ENCODE data around the gene ZNF804A.
A peak's percentile ranks its signal among the peaks of the same experiment; 100 is the strongest.

Gene ZNF804A

DNA sequence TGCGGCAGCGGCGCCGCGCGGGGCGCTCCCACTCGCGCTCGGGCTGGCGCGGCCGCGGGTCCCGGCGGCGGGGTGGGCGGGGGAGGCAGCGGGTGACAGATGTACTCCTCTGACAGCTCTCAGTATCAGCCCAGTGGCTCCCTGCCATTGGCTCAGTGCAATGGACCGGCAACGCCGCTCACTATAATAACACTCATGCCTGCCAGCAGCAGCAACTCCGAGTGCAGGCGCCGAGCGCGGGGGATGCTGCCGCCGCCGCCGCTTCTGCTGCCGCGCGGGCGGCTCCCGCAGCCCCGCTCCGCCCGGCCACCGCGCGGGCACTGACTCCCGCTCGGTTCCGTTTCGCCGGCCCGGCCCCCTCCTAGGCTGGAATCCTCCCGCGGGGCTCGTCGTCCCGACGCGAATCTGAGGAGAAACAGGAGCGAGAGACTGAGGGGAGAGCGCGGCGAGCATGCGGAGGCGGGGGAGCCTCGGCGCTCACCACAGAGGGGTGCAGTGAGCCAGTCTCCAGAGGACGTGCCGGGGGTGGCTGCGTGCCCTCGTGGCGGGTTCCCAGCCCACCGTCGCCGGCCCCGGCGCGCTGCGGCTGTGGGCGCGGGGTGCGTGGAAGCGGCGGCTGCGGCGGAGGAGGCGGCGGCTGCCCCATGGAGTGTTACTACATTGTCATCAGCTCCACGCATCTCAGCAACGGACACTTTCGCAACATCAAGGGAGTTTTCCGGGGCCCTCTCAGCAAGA lies at the start of gene ZNF804A:
ZNF804A (plus strand) TSS at position 214 of the 738 bp plus-strand sequence; CDS start at position 645, 431 bp downstream.
- DNase-seq, result peak; percentile 60 to 85 (median 79)

DNA sequence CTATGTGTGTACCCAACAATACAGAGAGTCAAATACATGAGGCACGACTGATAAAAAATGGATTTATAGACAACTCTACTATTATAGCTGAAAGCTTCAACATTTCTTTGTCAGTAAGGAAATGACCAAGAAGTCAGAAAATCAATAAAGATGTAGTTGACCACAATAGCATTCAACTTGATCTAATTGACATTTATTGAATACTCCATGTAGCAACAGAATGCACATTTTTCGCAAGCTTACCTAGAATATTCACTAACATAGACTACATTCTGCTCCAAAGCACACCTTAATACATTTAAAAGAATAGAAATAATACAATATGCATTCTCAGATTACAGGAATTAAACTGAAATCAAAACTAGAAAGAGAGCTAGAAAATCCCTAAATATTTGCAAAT lies 49.2 kb upstream of the ZNF804A start:
- DNase-seq, result no peak

DNA sequence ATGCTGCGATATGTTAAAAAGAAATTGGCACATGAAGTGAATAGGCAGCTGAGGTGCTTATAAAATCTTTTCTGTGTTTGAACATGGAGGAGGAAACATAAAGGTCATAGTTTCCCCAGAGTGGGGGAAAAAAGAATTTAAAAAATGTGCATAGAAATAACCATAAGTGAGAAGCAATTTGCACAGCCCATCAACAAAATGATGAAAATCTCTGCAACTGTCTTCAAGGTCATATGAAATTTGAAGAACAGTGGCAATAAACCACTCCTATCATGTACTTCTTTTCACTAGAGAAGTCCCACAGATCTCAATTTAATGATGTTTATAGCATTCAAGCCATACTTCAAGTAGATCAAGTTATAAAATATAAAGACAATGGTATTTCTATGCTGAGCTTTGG lies 46.7 kb upstream of the ZNF804A start:
- no peak for DNase-seq

DNA sequence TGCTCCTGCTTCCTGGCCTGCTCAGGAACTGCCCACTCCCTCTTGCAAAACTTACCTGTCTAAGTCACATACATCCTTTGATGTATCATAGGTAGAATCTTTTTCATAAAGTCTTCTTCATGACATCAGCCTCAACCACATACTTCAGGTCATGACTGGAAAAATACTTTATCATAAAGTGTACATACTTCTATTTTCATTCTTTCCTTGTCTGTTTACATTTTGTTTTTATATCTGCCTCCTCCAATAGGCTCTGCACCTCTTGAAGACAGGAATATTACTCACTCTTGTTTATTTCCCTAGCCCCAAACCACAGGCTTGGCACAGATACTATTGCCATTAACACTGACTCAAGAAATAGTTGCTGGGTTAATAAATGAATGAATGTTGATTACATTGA lies 43.6 kb upstream of the ZNF804A start:
- no peak for DNase-seq

DNA sequence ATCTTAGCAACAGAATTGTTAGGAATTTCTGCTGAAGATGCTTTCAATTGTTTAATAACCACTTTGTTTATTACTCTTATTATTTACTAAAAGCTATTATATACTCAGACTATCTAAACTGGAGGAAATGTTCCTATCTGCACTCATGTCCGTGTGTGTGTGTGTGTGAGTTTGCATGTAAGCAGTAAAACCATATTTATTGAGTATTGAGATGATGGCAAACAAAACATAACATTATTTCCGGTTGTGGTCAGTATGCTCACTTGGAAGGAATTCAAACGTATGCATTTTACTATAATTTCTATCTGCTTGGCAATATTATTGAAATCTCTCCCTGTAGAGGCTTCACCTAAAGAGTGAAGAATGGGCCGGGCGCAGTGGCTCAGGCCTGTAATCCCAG lies 43.0 kb upstream of the ZNF804A start:
- no peak for DNase-seq

DNA sequence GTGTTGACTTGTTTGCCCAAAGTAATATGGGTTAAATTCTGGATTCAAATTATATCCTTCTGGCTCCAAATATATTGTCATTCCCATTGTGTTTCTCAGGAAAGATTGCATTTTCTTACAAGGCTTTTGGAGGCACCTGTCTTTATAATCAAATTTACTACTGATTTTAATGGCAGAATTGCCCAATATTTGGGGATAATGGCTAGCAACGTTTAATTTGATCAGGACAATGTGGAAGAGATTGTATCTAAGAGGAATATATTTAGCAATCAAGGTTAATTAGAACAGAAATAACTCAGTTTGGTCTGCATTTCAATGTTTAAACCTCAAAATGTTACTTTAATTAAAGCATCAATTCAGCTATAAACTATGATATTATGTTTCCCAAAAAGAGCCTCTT lies 41.7 kb upstream of the ZNF804A start:
- no peak for DNase-seq

DNA sequence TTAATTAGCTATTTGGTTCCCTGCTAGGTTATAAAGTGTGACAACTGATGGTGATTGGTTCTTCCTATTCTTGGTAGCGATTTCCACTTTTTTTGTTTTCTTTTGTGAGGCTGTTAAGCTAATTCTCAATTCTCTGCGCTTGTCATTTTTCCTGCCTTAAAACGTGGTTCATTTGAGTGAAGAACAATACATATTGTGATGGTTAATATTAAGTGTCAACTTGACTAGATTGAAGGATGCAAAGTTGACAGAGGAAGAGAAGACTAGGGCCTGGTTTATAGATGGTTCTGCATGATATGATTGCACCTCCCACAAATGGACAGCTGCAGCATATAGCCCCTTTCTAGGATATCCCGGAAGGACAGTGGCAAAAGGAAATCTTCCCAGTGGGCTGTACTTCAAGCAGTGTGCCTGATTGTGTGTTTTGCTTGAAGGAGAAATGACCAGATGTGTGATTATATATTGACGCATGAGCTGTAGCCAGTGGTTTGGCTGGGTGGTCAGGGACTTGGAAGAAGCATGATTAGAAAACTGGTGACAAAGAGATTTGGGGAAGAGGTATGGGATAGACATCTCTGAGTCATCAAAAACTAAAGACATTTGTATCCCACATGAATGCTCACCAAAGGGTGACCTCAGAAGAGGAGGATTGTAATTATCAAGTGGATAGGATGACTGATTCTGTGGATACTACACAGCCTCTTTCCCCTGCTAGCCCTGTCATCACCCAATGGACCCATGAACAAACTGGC lies 39.4 kb upstream of the ZNF804A start:
- no peak for DNase-seq

DNA sequence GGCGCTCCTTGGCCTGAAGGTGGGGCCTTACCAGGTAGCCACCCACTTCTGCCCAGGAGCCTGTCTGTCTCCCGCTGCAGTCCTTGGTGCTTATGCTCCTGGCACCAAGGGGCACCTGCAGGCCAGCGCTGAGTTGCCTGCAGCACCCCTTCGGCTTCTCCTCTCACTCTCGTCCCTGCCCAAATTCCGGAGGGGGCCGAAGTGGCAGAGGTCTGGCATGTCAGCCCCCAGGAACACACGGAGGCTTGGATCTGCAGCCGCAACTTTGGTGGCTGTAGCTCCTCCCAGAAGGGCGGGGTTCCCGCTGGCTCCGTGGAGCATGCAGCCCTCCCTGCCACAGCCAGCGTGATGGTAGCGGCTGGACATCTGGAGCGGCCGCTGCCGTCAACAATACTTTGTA lies 37.7 kb upstream of the ZNF804A start:
- no peak for DNase-seq

DNA sequence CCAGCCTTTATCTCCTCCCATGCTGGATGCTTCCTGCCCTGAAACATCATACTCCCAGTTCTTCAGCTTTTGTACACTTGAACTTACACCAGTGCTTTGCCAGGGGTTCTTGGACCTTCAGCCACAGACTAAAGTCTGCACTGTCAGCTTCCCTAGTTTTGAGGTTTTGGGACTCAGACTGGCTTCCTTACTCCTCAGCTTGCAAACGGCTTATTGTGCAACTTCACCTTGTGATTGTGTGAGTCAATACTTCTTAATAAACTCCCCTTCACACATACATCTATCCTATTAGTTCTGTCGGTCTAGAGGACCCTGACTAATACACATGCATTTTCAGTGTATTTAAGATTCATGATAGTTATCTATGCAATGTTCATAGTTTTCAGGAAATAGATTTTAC lies 35.8 kb upstream of the ZNF804A start:
- no peak for DNase-seq

DNA sequence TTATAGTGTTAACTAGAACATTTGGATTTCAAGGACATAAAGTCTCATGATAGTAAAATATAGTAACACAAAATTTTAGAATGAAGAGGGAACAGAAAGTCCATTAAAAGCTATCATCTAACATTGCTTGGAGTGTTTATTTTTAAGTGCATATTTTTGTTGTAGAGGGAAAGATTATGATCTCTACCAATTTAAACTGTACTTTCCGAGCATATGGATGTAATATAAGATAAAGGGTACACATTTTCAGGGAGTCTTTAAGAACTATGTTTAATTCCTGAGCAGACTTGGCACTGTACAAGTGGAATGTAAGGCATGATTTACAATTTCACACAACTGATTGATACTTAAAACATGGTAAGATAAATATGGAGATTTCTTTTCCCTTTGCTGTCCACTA lies 34.2 kb upstream of the ZNF804A start:
- DNase-seq, result no peak

DNA sequence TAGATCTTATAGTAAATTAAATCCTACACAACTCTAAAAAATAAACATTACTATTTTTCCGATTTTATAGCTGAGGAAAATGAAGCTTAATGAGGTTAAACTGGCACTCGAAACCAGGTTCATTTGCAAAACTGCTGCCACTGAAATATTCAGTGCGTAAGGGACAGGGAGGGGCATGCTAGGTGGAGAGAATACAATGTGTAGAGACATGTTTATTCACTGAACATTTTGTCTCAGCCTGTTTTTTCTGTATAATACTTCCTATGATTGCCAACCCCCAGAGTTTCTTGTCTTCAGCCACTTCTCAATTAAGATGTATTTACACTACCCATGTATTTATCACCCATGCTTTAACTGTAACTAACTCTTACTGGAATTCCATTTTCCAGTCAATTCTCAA lies 31.6 kb upstream of the ZNF804A start:
- no peak for DNase-seq

DNA sequence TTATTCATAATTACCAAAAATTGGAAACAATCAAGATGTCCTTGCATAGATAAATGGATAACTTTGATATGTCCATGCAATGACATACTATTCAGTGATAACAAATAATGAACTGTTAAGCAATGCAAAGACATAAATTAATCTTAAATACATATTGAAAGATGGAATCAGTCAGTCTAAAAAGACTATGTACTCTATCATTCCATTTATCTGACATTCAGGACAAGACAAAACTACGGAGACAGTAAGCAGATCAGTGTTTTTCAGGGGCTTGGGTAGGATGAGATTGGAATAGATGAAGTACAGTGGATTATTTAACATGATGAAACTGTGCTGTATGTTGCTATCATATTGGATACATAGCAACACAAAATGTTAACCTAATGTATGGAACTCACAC lies 21.3 kb upstream of the ZNF804A start:
- DNase-seq, result no peak

DNA sequence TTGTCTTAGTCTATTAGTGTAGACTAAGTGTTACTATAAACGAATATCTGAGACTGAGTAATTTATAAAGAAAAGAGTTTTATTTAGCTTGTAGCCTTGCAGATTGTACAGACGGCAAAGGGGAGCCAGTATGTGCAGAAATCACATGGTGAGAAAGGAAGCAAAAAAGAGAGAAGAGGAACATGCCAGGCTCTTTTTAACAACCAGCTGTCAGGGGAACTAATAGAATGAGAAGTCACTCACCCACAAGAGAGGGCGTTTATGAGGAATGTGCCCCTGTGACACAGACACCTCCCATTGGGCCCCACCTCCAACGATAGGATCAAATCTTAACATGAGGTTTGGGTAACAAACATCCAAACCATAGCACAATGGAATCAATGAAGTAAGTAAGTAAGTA lies 20.6 kb upstream of the ZNF804A start:
- no peak for DNase-seq

DNA sequence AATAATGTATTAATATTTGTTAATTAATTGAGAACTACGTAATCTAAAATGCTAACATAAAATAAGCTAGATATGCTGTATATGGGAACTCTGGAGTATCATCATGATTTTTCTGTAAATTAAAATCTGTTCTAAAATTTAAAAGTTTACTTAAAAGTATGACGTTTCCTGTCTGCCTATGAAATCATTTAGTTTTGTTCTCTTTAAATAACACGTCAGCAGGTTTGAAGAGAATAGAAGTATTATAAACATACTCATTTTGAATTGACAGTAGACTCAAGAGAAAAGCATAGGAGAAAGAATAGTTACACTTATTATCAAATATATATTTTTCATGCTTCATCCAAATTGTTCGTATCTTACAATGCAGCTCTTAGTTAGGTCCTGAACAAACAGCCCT lies 19.1 kb upstream of the ZNF804A start:
- DNase-seq, result no peak

DNA sequence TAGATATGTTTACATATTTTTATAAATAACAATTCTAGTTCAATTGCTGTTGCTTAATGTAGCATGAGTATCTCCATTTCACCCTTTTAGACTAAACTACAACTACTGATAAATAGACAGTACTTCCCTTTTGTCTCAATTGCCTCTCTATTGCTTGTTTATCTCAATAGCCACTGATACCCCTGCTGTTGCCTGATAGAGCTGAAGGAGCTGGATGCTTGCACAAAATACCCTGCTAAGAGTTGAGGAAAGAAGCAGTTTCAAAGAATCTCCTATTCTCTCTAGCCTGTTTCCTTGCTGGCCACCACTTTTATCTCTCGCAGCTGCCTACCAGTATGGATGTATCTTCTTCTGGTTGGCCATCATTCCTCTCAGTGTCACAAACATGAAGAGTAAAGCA lies 16.9 kb upstream of the ZNF804A start:
- no peak for DNase-seq

DNA sequence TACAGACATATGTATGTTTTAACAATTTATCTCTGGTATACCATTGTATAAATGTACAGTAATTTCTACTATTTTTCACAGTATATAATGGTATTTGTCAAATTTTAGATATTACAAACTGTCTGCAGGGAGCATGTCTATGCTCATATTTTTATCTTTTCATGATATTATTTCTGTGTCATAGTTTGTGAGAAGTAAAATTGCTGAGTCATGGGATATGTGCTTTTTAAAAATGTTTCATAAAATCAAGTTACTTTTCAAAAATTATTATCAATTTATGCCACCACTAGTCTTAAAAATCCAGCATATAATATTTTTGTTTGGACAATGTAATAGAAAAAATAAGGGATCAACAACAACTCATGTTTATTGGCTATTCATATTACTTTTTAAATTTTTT lies 9.1 kb upstream of the ZNF804A start:
- no peak for DNase-seq

DNA sequence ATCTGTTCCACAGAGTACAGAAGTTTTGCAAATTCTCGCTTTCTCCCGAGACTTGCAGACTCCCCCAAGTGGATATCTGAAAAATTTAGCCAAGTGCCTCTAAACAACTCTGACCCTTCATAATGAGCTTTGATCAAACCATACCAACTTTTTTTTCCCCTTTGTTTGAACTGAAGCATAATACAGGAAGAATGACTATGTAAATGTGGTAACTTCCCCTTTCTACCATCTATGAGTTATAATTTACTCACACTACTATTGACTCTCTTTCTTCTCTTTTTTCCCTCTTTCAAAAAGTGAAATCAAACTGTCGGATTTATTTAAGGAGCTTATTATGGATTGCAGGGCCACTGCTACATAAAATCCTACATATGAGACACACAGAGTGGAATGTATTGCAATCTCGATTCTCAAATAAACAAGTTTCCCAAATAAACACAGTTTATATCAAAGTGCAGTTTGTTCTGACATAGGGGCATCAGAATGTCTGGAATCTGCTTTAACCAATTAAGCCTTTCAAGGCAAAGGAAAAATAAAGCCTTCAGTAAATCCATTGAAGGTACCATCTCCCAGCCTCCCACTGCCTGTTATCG lies 1.4 kb upstream of the ZNF804A start:
- no peak for DNase-seq

DNA sequence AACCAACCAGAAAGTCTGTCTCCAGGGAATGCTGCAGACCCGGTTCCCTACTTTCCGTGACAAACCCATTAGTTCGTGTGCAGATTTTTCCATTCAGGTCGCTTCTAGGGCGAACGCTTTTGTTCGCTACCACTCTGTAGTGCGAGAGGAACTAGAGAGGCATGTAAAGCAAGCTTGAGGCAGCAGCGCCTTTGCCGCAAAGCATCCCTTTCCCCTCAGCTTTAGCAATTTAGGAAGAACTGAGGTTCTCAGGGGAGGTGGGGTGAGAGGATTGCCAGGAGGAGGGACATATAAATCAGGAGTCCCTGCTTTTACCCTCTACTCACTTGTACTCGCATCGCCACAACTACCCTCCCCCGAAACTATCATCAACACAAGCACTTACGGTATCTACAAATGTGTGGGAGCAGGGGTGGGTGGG lies 748 bp upstream of the ZNF804A start:
- peak in 1 of 3 experiments; percentile 50 for DNase-seq

DNA sequence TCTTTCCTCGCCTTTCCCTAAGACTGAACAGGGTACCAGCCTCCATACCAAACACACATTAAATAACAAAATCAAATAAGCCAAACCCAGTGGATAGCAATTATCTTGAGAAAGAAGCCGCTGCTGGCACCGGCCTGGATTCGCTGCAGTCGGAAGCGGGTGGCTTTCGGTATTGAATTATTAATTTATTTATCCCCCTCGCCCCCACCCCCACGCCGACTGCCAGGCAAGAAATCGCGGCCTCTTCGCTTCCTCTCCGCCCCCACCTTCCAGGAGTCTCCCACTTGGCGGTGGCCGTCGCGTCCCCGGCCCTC lies 370 bp upstream of the ZNF804A start:
- peak in 2 of 3 experiments; percentile 76 to 79 for DNase-seq

DNA sequence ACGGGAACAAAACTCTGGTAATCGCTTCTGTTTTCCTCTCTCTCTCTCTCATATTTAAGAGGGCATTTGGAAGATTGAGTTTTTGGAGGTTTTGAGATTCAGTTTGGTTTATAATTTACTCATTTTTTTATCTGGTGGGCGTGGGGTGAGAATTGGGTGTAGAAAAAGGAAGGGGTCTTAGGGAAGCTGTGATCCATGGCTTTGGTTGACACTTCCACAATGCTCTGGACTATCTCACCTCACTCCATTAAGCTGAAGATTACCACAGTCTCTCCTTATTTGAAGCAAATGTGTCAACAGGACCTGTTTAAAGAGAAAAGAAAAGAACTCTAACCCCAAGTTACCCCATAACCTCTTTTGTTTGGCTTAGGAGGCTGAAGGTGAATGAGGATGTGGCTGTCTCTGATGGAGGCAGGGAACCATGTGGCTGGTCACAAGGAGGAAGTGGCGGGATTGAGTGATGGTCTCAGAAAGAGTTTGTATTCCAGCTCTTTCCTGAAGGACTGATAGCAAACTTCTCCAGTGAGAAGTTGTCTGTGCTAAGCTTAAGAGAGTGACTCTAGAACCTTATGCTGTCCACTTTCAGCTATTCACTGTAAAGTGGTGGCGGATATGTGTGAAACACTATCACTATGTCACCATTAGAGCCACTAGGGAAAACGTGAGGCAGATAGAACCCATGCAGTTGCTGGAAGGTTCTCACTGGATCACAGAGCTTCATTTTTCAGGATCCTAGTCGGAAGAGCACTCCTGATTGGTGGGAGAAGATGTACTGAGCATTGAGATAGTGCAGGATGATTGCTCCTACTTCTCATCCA lies 934 bp downstream of the ZNF804A start:
- DNase-seq, result peak in 2 of 3 experiments; percentile 13 to 59

DNA sequence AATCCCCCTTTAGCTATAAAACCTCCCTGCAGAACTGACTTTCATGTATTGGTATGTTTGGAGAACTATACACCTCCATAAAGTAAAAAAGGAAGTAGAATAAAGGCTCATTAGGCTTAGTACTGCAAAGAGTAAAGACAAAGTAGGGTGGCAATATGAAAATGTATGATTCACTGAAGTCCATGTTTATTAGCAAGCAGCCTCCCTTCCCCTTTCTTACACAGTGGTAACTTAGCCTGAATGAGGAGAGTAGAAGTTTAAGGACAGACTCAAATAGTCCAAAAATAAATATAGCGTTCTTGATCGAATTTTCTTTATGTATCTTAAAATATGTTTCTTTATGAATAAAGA lies 1.5 kb downstream of the ZNF804A start:
- DNase-seq, result no peak

DNA sequence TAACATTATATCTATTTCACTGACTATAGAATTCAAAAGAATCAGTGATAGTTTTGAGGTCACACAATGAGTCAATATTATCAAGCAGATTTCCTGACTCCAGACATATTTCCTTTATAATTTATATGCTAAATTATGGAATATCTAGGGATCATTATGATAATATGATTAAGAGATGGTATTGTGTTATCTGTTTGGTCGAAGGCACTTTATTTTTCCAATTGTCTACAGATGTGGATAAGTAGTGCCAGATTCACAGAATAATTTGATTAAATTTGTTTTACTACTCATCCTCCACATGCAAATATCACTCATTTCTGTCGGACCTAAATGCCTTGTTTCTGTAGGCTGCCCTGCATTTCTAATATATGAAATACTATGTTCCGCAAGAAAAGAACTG lies 4.4 kb downstream of the ZNF804A start:
- DNase-seq, result no peak

DNA sequence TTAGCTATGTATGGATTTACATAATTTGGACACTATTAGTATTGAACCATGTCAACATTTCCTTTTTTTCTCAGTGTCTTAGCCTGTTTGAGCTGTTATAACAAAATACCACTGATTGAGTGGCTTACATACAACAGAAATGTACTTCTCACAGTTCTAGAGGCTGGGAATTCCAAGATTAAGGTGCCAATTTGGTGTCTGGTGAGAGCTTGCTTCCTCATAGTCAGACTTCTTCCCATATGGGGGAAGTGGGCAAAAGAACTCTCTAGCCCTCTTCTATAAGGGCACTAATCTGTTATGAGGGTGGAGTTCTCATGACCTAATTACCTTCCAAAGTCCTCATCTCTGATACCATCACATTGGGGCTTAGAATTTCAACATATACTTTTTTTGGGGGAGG lies 12.6 kb downstream of the ZNF804A start:
- DNase-seq, result no peak
